Measurements from ENCODE around the gene KLHL11.

GRCh38 chr17:41806685-41807445, 58.4 kb downstream of the KLHL11 start:
- TF ChIP-seq, protein P1, sequence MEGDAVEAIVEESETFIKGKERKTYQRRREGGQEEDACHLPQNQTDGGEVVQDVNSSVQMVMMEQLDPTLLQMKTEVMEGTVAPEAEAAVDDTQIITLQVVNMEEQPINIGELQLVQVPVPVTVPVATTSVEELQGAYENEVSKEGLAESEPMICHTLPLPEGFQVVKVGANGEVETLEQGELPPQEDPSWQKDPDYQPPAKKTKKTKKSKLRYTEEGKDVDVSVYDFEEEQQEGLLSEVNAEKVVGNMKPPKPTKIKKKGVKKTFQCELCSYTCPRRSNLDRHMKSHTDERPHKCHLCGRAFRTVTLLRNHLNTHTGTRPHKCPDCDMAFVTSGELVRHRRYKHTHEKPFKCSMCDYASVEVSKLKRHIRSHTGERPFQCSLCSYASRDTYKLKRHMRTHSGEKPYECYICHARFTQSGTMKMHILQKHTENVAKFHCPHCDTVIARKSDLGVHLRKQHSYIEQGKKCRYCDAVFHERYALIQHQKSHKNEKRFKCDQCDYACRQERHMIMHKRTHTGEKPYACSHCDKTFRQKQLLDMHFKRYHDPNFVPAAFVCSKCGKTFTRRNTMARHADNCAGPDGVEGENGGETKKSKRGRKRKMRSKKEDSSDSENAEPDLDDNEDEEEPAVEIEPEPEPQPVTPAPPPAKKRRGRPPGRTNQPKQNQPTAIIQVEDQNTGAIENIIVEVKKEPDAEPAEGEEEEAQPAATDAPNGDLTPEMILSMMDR (IDR thresholded peaks at IDR 0.05; ENCODE audit: low read depth, low read length, poor library complexity, severe bottlenecking) = no peak
- no peak for TF ChIP-seq EZH2phosphoT487 (IDR thresholded peaks at IDR 0.05; ENCODE audit: borderline replicate concordance, low read length)
